ENCODE measurements around the gene SFXN1. TPM values are rescaled to one million over a fixed set of nuclear protein-coding genes. Genes with fewer than 3 reads are reported as not detected.
A peak's percentile ranks its signal among the peaks of the same experiment; 100 is the strongest.

The SFXN1 gene
- total and polyA plus RNA-seq, 4 donors, result 47.3 to 241 (median 53.7) TPM

GRCh38 chr5:175566697-175567096 is 88.3 kb downstream of the SFXN1 start:
- DNase-seq (ENCODE audit: low spot score), result no peak
- Histone ChIP-seq H3K27me3 (ENCODE audit: control insufficient read depth in 4 of 4, insufficient read depth in 4 of 4, low read length in 3 of 4) (peaks cover 0 to 3% (median 0%) of the 10 kb centered on the region in 4 donors), H3K9ac (ENCODE audit: low read depth in 1 of 2, low read length in 2 of 2) (no peak overlapping the region), H3K27ac (ENCODE audit: low read depth in 1 of 2, low read length in 2 of 2) (no peak overlapping the region), H3K9me3 (ENCODE audit: control insufficient read depth in 4 of 4, low read length in 3 of 4) (peaks cover 0 to 2% (median 0%) of the 10 kb centered on the region in 4 donors), H3K4me1 (ENCODE audit: control insufficient read depth in 4 of 4, insufficient read depth in 4 of 4, low read length in 3 of 4) (no peaks in the 10 kb centered on the region), H3K4me3 (ENCODE audit: low read depth in 1 of 3, low read length in 3 of 3) (no peak overlapping the region), H3K36me3 (ENCODE audit: control insufficient read depth in 4 of 4, insufficient read depth in 3 of 4, low read depth in 1 of 4, low read length in 3 of 4) (no peaks in the 10 kb centered on the region)
- WGBS, result 79% methylated on average over 2 of the region's 2 CpGs
- TF ChIP-seq YY1 (IDR thresholded peaks at IDR 0.05), result no peak
- TF ChIP-seq, protein P1, sequence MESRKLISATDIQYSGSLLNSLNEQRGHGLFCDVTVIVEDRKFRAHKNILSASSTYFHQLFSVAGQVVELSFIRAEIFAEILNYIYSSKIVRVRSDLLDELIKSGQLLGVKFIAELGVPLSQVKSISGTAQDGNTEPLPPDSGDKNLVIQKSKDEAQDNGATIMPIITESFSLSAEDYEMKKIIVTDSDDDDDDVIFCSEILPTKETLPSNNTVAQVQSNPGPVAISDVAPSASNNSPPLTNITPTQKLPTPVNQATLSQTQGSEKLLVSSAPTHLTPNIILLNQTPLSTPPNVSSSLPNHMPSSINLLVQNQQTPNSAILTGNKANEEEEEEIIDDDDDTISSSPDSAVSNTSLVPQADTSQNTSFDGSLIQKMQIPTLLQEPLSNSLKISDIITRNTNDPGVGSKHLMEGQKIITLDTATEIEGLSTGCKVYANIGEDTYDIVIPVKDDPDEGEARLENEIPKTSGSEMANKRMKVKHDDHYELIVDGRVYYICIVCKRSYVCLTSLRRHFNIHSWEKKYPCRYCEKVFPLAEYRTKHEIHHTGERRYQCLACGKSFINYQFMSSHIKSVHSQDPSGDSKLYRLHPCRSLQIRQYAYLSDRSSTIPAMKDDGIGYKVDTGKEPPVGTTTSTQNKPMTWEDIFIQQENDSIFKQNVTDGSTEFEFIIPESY (IDR thresholded peaks at IDR 0.05), result no peak
- no peak for TF ChIP-seq TAF1 (conservative IDR thresholded peaks at IDR 0.05)
- TF ChIP-seq RXRA (IDR thresholded peaks at IDR 0.05), result no peak

DNA sequence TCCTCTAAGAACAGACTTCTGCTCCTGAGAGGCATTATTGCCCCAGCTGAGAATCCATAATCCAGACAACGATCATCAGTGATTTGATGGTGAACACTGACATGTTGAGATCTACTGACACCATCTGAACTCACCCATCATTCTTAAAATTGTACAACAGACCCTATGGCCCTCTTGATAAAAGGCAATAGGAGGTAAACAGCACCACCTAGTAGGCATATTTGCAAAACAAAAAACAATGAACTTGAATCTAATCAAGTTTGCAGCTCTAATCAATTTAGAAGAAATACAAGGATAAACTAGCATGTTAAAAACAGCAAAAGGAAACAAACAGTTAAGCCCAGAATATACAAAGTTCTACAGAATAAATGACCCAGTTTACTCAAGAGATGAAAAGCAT is 89.6 kb downstream of the SFXN1 start:
- H3K9me3 ChIP-seq (ENCODE audit: control insufficient read depth in 4 of 4, low read length in 3 of 4), result peaks cover 0 to 2% (median 0%) of the 10 kb centered on the region in 4 donors
- H3K9ac ChIP-seq (ENCODE audit: low read depth in 1 of 2, low read length in 2 of 2), result no peak overlapping the region
- no peak overlapping the region for H3K4me3 ChIP-seq (ENCODE audit: low read depth in 1 of 3, low read length in 3 of 3)
- DNase-seq (ENCODE audit: low spot score), result no peak
- 76% methylated on average over 1 of the region's 1 CpG for WGBS
- H3K27ac ChIP-seq (ENCODE audit: low read depth in 1 of 2, low read length in 2 of 2), result no peak overlapping the region
- H3K27me3 ChIP-seq (ENCODE audit: control insufficient read depth in 4 of 4, insufficient read depth in 4 of 4, low read length in 3 of 4), result peaks cover 0 to 8% (median 0%) of the 10 kb centered on the region in 4 donors
- H3K36me3 ChIP-seq (ENCODE audit: control insufficient read depth in 4 of 4, insufficient read depth in 3 of 4, low read depth in 1 of 4, low read length in 3 of 4), result no peaks in the 10 kb centered on the region
- TF ChIP-seq HNF4G (IDR thresholded peaks at IDR 0.05), result no peak
- peak in 1 of 2 donors; percentile 28 for TF ChIP-seq RAD21 (IDR thresholded peaks at IDR 0.05)
- no peak for TF ChIP-seq ATF3 (IDR thresholded peaks at IDR 0.05)
- no peaks in the 10 kb centered on the region for H3K4me1 ChIP-seq (ENCODE audit: control insufficient read depth in 4 of 4, insufficient read depth in 4 of 4, low read length in 3 of 4)

DNA sequence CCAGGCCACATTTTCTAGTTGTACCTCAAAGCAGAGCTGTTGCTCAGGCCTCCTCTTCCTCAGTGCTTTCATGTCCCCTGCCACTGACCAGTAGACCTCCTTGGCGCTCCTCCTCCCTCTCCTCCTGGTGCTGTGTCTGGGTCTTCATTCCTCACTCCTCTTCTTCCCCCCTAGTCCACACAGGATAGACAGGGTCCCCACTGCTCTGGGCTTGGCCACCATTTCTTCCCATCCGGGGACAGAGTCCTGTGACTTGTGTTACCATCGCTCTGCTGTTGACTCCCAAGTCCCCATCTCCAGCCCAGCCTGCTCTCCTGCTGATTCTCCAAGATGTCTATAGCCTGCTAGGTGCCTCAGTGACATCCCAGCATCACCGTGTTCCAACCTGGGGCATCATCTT is 91.3 kb downstream of the SFXN1 start:
- WGBS, result 89% methylated on average over 4 of the region's 4 CpGs
- no peak for TF ChIP-seq NR2F2 (IDR thresholded peaks at IDR 0.05)
- TF ChIP-seq, protein P2, sequence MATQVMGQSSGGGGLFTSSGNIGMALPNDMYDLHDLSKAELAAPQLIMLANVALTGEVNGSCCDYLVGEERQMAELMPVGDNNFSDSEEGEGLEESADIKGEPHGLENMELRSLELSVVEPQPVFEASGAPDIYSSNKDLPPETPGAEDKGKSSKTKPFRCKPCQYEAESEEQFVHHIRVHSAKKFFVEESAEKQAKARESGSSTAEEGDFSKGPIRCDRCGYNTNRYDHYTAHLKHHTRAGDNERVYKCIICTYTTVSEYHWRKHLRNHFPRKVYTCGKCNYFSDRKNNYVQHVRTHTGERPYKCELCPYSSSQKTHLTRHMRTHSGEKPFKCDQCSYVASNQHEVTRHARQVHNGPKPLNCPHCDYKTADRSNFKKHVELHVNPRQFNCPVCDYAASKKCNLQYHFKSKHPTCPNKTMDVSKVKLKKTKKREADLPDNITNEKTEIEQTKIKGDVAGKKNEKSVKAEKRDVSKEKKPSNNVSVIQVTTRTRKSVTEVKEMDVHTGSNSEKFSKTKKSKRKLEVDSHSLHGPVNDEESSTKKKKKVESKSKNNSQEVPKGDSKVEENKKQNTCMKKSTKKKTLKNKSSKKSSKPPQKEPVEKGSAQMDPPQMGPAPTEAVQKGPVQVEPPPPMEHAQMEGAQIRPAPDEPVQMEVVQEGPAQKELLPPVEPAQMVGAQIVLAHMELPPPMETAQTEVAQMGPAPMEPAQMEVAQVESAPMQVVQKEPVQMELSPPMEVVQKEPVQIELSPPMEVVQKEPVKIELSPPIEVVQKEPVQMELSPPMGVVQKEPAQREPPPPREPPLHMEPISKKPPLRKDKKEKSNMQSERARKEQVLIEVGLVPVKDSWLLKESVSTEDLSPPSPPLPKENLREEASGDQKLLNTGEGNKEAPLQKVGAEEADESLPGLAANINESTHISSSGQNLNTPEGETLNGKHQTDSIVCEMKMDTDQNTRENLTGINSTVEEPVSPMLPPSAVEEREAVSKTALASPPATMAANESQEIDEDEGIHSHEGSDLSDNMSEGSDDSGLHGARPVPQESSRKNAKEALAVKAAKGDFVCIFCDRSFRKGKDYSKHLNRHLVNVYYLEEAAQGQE (IDR thresholded peaks at IDR 0.05), result no peak
- no peak for TF ChIP-seq GABPA (IDR thresholded peaks at IDR 0.05 in 1 of 2, conservative IDR thresholded peaks at IDR 0.05 in 1 of 2)
- no peak for TF ChIP-seq TAF1 (conservative IDR thresholded peaks at IDR 0.05)
- TF ChIP-seq FOXA2 (IDR thresholded peaks at IDR 0.05), result no peak
- no peak for TF ChIP-seq YY1 (IDR thresholded peaks at IDR 0.05)
- TF ChIP-seq, protein P1 (IDR thresholded peaks at IDR 0.05), result no peak
- TF ChIP-seq, protein P3, sequence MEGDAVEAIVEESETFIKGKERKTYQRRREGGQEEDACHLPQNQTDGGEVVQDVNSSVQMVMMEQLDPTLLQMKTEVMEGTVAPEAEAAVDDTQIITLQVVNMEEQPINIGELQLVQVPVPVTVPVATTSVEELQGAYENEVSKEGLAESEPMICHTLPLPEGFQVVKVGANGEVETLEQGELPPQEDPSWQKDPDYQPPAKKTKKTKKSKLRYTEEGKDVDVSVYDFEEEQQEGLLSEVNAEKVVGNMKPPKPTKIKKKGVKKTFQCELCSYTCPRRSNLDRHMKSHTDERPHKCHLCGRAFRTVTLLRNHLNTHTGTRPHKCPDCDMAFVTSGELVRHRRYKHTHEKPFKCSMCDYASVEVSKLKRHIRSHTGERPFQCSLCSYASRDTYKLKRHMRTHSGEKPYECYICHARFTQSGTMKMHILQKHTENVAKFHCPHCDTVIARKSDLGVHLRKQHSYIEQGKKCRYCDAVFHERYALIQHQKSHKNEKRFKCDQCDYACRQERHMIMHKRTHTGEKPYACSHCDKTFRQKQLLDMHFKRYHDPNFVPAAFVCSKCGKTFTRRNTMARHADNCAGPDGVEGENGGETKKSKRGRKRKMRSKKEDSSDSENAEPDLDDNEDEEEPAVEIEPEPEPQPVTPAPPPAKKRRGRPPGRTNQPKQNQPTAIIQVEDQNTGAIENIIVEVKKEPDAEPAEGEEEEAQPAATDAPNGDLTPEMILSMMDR (IDR thresholded peaks at IDR 0.05; ENCODE audit: low read depth, low read length, missing input control), result no peak
- no peak for TF ChIP-seq RXRA (IDR thresholded peaks at IDR 0.05)
- TF ChIP-seq, protein P4, sequence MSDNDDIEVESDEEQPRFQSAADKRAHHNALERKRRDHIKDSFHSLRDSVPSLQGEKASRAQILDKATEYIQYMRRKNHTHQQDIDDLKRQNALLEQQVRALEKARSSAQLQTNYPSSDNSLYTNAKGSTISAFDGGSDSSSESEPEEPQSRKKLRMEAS (IDR thresholded peaks at IDR 0.05), result no peak
- no peak for TF ChIP-seq EGR1 (IDR thresholded peaks at IDR 0.05; ENCODE audit: low read depth in 2 of 2)
- no peak for TF ChIP-seq FOXA1 (IDR thresholded peaks at IDR 0.05)
- no peak for TF ChIP-seq JUND (IDR thresholded peaks at IDR 0.05)
- TF ChIP-seq HNF4A (conservative IDR thresholded peaks at IDR 0.05), result no peak
- no peak for TF ChIP-seq SP1 (IDR thresholded peaks at IDR 0.05)
- TF ChIP-seq ATF3 (IDR thresholded peaks at IDR 0.05), result no peak
- TF ChIP-seq HNF4G (IDR thresholded peaks at IDR 0.05), result no peak
- TF ChIP-seq RAD21 (IDR thresholded peaks at IDR 0.05), result no peak
- no peak overlapping the region for H3K9ac ChIP-seq (ENCODE audit: low read depth in 1 of 2, low read length in 2 of 2)
- no peaks in the 10 kb centered on the region for H3K36me3 ChIP-seq (ENCODE audit: control insufficient read depth in 4 of 4, insufficient read depth in 3 of 4, low read depth in 1 of 4, low read length in 3 of 4)
- DNase-seq (ENCODE audit: low spot score), result no peak
- H3K27ac ChIP-seq (ENCODE audit: low read depth in 1 of 2, low read length in 2 of 2), result no peak overlapping the region
- no peak overlapping the region for H3K4me3 ChIP-seq (ENCODE audit: low read depth in 1 of 3, low read length in 3 of 3)
- peaks cover 0 to 4% (median 0%) of the 10 kb centered on the region in 4 donors for H3K9me3 ChIP-seq (ENCODE audit: control insufficient read depth in 4 of 4, low read length in 3 of 4)
- peaks cover 0 to 8% (median 0%) of the 10 kb centered on the region in 4 donors for H3K27me3 ChIP-seq (ENCODE audit: control insufficient read depth in 4 of 4, insufficient read depth in 4 of 4, low read length in 3 of 4)
- no peaks in the 10 kb centered on the region for H3K4me1 ChIP-seq (ENCODE audit: control insufficient read depth in 4 of 4, insufficient read depth in 4 of 4, low read length in 3 of 4)

All from liver (tissue), 9 donors.